Left cardiac atrium (tissue), 4 donors: ENCODE measurements around the gene RSRC1. TPM values are rescaled to one million over a fixed set of nuclear protein-coding genes. Genes with fewer than 3 reads are reported as not detected.
A peak's percentile ranks its signal among the peaks of the same experiment; 100 is the strongest.

Source experiments
- ATAC-seq, 2 donors: fragments of 200-7000 bp; cut with Tn5 transposase; one replicate each; pipeline ENCODE4 v1.9.1; 2020; ENCODE audit warnings: mild to moderate bottlenecking in 2 of 2, moderate library complexity in 2 of 2
- DNase-seq: peaks from one replicate; pipeline ENCODE4 v3.0.0-alpha.2; 2020
- intact Hi-C, 2 donors: fragments of 100-400 bp; cut with DNase I; formaldehyde crosslinking; loops; one replicate each; pipeline versions ENCODE4 v1.14.1 to v1.15.1; 2022 to 2023
- total RNA-seq, 2 donors: library from RNA; stranded (reverse); fragmentation: NEBNext Ultra II Directional; extraction: Animal tissue kit (Norgen Biotek cat#: 25700); gene quantifications; one replicate each; pipeline ENCODE4 v1.2.1, GENCODE V29; 2021
- donor health status: DM: no; HTN: yes; CAD: no.
- donor health status: DM: no; HTN: yes; CAD: no; lungs with severe emphysema.
- donor health status: DM: yes; HTN: yes; CAD: no.
- donor health status: Dilated cardiomyopathy.

RSRC1 gene
- total RNA-seq, 2 donors from 2014 or later, result 22.6 to 23.6 TPM

DNA sequence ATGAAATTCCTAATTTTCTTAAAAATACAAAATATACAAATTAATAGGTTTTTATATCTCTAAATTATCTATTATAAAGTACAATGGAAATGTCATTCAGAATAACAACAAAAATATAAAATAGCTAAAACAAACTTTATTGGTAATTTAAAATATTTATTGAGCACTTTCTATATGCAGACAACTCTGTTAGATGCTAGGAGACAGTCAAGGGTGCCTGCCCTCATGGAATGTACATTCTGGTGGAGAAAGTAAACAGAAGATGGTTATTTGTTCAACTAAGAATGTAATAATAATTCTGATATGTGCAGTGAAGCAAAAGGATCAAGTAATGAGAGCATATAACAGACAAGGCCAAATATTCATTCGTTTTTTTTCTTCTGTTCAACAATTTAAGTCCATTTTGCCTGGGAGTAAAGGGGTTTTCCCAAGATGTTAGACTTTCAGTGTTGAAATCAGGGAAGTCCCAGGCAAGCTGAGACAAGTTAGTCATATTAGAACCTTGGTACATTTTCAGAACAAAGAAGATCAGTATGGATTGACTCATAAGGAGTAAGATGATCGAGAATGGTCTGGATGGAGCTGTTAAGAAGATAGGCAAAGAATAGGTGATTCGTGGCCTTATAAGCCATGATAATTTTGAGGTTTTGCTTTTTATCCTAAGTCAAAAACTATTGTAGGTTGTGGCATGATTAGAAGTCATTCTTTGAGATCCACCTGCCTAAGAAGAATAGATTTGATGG lies 310.9 kb downstream of the RSRC1 start:
- ATAC-seq, result no peak
- intact Hi-C loops, result no loop called here
- no peak for DNase-seq

DNA sequence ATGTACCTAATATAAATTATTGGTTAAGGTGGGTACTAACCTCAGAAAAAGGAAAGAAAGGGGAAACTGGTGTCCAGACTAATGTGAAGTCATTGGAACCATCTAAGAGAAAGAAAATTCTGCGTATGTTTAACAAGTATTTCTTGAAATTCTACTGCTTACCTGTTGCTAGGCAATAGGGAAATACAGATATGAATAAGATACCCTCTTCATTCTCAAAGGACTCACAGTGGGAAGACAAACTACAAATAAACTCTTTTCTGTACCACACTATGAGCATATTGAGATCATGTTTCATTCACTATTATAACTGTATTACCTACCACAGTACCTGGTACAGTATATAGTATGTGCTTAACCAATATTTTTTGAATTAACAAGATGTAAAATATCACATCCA lies 320.6 kb downstream of the RSRC1 start:
- DNase-seq, result no peak
- no peak for ATAC-seq
- intact Hi-C loops, result loop anchor here (5.0 to 10.0 kb wide), 4 partner anchors 318 to 816 kb away; partner anchors contain the start of gene RSRC1 (in 1 of the 2)

DNA sequence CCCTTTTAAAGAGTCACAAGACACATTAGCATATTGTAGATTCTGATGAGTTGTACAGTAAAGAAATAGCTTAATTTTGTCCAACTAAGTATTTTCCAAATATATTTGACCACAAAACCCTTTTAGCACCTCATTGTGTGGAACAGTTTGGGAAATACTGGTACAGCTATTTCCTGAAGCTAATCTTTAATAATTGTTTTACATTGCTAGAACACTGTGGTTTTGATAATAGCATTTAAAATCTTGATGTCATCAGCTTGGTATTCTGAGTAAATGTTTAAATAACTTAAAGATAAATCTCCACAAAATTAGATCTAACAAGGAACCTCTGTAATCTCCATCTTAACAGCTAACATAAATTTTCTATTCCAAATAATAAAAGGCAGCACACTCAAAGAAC lies 321.1 kb downstream of the RSRC1 start:
- intact Hi-C loops, result loop anchor here (5.0 to 10.0 kb wide), 4 partner anchors 319 to 816 kb away; partner anchors contain the start of gene RSRC1 (in 1 of the 2)
- ATAC-seq, result no peak
- no peak for DNase-seq

DNA sequence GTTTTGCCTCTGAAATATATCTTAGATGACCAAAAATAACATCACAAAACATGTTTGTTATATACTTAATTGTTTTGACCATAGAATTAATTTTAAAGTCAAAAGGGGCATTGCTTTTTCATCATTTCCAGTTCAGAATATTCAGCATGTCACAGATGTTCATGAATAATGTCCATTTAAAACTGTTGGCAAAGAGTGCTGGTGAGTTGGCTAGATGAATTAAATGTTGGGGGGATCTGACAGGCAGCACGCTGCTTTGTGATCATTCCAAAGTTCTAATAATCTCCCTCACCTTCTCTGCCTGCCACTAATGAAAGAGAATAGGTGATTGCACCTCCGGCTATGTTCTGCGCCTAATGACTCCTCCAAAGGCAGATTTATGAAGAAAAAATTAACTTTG lies 321.9 kb downstream of the RSRC1 start:
- intact Hi-C loops, result loop anchor here (5.0 to 10.0 kb wide), 4 partner anchors 320 to 817 kb away; partner anchors contain the start of gene RSRC1 (in 1 of the 2)
- ATAC-seq (no peak), DNase-seq (no peak)

DNA sequence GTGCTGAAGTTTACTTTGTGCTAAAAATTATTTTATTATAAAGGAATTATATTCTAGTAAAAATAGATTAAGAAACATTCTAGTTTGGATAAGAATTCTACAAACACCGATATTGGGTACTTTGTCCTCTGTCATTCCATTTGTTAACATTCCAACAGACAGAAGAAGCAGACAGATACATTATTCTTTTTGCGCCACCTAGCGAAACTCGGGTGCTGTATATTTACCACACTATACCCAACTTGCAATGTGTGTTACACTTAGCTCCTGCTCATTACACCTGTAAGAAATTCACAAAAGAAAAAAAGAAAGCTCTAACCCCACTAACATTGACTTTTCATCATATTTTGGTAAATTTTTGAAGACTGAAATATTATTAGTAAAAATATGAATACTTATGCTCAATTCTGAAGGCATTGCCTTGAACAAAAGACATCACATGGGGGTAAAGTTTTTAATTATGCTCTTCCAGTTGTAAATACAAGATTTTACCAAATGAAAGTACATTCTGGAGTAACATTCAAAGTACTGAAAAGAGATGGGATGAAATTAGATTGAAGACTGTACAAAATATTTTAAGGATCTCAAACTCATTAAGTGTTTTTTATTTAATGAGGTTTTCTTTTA lies 324.6 kb downstream of the RSRC1 start:
- intact Hi-C loops, result loop anchor here (5.0 to 10.0 kb wide), 4 partner anchors 322 to 820 kb away; partner anchors contain the start of gene RSRC1 (in 1 of the 2)
- peak; percentile 76 to 83 for ATAC-seq
- peak; percentile 57 for DNase-seq

DNA sequence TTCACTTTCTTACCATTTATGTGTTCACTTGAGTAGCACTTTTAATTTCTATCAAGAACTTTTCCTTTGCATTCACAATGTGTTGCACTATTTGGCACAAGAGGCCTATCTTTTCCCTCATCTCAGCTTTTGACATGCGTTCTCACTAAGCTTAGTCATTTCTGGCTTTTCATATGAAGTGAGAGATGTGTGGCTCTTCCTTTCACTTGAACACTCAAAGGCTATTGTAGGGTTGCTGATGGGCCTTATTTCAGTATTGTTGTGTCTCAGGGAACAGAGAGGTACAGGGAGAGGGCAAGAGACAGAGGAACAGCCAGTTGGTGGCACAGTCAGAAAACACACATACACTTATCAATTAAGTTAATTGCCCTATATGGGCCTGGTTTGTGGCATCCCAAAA lies 333.7 kb downstream of the RSRC1 start:
- DNase-seq (no peak), ATAC-seq (no peak)
- intact Hi-C loops, result no loop called here

DNA sequence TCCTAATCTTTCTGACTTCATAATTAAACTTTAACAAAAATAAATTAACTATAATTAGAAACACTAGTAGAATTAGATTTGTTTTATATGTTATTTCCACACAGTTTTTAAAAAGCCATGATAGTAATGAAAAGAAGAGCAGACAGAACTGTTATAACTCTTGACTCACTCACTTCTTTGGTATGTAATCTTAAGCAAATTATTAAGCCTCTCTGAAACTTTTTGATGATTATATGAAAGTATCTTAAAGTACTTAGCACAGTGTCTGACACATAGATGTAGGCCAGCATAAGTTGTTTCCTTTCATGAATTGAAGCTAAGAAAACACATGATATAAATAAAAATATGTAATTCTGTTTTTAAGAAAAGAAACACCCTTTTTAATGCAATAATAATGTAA lies 337.5 kb downstream of the RSRC1 start:
- intact Hi-C loops, result no loop called here

DNA sequence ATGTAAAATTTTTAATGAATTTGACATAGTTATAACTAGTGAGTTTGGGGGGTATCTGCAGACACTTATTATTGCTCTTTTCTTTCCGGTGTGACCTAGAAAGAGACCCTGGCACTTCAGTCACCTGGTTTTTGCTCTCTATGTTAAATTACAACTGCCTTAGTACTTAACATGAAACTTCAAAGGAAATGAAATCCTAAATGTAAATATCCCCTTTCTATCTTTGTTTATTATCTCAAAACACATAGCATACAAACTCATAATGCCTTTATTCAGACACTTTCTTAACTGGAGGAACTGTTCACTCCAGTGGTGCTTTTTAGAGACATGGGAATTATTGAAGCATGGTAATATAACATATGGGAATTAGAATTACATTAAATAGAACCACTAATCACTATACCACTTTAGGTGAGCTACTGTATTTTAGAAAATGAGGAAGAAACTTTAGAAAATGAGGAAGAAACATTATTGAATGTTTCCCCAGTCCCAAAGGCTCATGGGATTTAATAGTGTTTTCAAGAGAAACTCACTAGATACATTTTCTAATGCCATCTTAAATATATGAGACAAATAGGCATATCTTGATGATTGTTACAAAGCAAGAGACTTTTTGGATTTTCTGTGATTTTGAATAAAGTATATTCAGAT lies 341.6 kb downstream of the RSRC1 start:
- ATAC-seq, result no peak
- intact Hi-C loops, result no loop called here
- no peak for DNase-seq

More for the DNA sequence above, 337.5 kb downstream of the RSRC1 start:
- DNase-seq, result no peak
- no peak for ATAC-seq

DNA sequence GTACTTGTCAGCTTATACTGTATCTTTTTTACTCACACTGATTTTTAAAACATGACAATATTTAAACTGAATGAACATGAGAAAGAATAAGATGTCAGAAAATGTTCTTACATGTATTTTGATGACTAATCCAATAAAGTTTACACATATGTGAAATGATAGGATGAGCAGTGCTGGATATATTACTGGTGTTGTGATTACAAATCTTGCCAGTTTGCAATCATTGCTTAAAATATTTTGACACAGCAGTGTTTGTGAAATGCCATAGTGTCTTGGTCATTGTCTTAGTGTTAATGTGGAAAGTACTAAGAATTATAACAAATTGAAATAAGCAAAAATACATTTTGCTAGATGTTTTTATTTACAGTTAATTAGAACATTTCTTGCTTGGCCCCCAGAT lies 342.4 kb downstream of the RSRC1 start:
- no peak for ATAC-seq
- intact Hi-C loops, result no loop called here

DNA sequence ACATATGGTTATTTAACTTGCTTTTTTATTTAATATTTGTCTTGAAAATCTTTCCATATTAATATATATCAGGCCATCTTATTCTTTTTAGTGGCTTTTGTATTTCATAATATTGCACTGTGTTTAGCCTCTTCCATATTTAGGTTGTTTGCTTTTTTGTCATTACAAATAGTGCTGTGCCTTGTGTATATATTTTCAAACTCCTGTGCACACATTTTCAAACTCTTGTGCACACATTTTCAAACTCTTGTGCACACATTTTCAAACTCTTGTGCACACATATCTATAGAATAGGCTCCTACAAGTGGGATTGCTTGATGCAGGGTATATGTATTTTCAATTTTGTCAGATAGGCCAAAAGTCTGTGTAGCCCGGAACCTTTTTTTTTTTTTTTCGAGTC lies 343.1 kb downstream of the RSRC1 start:
- no peak for ATAC-seq
- DNase-seq, result no peak
- intact Hi-C loops, result no loop called here

More for the DNA sequence above, 342.4 kb downstream of the RSRC1 start:
- DNase-seq, result no peak

DNA sequence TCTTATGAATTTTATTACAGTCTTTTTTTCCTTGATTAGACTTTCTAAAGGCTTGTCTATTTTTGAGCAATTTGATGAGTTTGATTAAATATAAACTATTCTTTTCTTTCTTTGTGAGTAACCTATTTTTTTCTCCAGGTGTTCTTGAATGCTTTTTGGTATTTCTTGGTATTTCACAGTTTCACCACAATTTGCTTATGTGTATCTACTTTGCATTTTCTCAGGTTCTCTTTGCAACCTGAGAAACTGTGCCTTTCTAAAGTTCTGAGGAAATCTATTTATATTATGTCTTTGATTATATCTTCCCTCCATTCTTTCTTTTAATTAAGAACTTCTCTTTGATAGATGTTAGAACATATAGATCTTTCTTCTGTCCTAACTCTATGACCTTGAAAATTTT lies 344.0 kb downstream of the RSRC1 start:
- ATAC-seq (no peak), DNase-seq (no peak)
- intact Hi-C loops, result no loop called here

DNA sequence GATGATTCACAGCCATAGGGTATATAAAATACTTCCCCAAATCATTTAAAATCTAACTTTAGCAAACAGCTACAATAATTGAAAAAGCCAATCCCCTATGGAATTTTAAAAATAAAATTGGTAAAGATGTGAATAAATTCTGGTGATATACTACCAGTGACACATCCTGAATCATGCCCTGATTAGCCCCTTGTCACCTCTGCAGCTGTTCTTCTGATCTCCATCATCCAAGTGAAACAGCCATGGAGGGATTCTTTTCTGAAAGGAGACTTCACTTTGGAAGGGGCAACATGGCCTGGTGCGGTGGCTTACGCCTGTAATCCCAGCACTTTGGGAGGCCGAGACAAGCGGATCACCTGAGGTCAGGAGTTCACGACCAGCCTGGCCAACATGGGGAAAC lies 345.5 kb downstream of the RSRC1 start:
- ATAC-seq (no peak), DNase-seq (no peak)
- intact Hi-C loops, result no loop called here

DNA sequence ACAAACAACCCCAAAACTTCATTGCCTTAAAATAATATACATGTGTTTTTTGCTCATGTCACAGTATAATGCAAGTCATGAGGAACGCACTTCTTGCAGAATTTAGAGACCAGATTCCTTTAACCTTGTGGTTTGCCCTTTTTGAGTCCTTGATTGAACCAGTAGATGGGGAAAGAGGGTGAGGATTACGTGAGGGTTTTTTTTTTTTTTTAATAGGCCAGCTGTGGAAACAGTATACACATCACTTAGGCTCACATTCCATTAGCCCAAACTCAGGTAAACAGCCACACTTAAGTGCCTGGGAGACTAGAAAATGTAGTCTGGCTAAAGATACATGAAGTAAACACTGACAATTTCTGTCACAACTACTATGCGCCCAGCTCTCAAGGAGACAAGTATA lies 346.2 kb downstream of the RSRC1 start:
- intact Hi-C loops, result no loop called here
- ATAC-seq, result no peak

DNA sequence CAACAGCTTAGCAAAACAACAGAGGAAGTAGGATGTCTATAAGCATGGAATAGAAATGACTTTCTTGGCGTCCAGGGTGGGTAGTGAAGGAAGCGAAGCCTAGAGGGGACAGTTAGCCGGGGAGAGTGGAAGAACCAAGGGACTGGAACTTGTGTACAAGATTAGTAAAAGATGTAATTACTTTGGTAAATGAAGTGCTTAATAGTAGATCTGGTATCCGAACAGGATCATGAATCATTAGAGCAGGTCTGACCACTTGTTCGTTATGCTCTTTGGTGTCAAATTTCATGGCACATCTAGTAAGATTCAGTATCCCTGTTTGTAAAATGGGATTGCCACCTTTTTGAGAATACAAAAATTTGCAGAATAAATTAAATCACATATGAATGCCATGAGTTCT lies 348.6 kb downstream of the RSRC1 start:
- no peak for ATAC-seq
- intact Hi-C loops, result no loop called here
- no peak for DNase-seq

More for the DNA sequence above, 346.2 kb downstream of the RSRC1 start:
- no peak for DNase-seq

DNA sequence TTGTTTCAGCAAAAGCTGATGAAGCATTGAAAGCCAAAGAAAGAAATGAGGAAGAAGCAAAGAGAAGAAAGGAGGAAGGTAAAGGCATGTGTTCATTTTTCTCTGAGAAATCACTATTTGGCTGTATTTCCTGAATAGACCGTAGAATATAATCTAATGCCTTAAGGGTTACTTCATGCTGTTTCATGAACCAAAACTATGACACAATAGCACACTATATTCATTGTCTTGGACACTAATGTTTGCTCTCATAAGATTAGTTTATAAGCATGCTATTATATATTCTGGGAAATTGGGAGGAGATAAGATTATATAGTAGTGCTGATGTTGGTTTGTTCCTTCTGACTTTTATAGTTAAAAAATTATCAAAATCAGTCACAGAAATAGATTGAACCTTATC lies 351.0 kb downstream of the RSRC1 start:
- ATAC-seq (no peak), DNase-seq (no peak)
- intact Hi-C loops, result no loop called here

DNA sequence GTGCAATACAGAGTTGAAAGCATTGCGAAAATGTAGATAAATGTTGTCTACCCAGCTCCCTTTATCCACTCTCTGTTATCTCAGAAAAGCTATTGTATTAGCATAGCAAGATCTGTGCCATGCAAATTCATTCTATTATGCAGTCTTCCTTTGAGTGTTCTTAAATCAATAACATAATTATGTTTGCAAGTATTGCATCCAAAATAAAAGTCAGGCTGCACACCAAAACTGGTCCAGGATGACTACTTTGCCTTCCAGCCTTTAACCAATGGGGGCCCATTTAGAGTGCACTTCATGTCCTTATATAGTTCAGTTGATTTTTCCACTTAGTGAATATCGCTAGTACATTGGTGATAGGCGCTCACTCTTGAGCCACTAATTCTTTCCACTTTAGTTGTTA lies 353.7 kb downstream of the RSRC1 start:
- no peak for DNase-seq
- intact Hi-C loops, result no loop called here

DNA sequence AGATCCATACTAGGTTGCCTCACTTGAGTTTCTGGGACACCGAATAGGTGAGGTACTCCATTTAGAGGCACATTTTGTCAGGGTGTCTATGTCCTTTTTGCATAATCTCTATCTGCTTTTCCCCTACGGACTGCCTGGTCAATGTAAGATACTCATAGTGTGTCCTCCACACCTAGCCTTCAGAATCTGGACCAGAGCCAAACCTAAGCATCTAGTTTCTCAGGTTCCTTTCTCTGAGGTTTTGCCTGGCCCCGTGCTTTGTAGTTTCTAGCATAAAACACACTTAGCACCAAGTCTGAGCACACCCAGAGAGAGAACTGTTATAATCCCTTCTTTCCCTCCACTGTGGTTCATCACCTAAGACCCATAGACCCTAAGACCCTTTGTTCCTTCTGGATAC lies 355.2 kb downstream of the RSRC1 start:
- ATAC-seq (no peak), DNase-seq (no peak)
- intact Hi-C loops, result no loop called here

More for the DNA sequence above, 353.7 kb downstream of the RSRC1 start:
- ATAC-seq, result no peak

DNA sequence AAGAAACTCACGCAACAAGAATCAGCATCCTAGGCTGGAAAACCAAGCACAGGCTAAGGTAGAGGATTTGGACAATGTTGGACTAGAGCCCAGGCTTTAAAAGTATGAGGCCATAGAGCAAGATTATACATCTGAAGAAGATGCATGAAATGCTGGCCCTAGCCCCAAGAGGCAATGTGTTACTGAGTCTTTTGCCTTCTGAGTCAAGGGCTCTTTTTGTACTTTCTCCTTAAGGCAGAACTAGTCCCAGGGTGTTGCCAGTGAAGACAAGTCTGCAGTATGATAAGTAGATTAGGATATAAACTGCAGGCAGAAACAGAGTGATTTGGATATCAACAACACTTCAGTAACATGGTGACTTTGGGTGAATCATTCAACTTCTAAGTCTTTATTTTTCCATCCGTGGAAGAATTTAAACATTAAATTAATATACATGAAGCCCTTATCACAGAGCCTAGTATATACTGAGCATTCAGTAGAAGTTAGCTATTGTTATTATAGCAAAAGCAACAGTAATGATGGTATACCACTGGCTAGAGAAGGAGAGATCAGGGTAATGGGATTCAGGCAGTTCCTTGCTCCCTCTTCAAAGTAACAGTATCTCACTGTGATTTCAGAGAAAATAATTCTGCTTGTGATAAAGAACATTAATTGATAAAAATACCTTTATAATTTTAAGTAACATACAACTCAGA lies 361.2 kb downstream of the RSRC1 start:
- intact Hi-C loops, result no loop called here
- ATAC-seq, result peak in 1 of 2 donors; percentile 23

DNA sequence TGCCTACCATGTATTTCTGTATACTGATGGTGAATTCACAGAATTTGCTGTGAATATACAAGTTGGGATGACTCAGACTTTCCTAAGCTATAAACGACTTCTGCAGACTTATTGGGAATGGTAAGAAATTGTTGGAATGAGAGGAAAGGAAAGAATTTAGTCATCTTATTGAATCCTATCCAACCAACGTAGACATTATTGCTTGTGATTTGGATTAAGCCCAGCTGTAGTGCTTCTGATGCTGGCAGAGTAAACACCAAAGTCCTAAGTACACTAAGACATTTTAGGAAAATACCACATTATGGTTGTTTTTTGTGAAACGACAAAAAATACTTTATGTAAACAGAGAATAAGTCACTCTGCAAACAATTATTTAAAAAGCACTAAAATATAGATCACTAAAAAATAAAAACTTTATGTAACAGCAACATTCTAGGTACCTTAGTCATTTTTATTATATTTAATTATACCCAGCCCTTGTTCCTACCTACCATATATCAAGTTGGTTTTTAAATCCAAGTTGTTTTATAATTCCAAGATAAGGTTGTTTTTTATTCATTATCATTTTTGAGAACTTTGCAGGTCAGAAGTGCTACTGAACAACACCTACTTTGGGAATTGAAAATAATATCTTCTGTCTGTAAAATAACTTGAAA lies 361.9 kb downstream of the RSRC1 start:
- intact Hi-C loops, result no loop called here
- DNase-seq (no peak), ATAC-seq (peak in 1 of 2 donors; percentile 32)

More for the DNA sequence above, 361.2 kb downstream of the RSRC1 start:
- DNase-seq, result no peak
